22Rv1 (cell line): ENCODE measurements around the gene GFER.

ENCODE experiments used
- ZFX ChIP-seq: fragments of 450-650 bp; IDR thresholded peaks from 2 replicates; pipeline ENCODE4 v1.6.1; 2017; ENCODE audit warnings: antibody characterized with exemption, borderline replicate concordance
- TF ChIP-seq, protein P1 (sequence below): fragments of 450-650 bp; IDR thresholded peaks from 2 replicates; pipeline ENCODE4 v1.5.1; 2017; ENCODE audit warnings: mild to moderate bottlenecking

DNA sequence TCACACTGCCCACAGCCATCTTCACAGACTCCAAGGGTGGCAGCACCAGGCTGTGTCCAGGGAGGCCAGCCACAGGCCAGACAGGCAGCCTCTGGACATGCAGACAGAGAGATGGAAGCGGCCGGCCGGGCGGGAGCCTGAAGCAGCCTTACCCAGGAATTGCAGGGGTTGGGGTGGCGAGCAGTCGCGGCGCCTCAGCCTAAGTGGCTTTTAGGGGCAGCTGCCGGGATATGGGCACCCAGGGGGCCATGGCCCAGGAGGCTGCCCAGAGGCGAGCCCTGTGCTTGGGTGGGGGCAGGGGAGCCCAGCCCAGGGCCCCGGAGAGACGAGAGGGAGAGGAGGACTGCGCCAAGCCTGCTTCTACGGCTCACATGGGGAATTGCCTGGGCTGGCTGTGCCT is 41.3 kb downstream of the GFER start:
- TF ChIP-seq, protein P1, sequence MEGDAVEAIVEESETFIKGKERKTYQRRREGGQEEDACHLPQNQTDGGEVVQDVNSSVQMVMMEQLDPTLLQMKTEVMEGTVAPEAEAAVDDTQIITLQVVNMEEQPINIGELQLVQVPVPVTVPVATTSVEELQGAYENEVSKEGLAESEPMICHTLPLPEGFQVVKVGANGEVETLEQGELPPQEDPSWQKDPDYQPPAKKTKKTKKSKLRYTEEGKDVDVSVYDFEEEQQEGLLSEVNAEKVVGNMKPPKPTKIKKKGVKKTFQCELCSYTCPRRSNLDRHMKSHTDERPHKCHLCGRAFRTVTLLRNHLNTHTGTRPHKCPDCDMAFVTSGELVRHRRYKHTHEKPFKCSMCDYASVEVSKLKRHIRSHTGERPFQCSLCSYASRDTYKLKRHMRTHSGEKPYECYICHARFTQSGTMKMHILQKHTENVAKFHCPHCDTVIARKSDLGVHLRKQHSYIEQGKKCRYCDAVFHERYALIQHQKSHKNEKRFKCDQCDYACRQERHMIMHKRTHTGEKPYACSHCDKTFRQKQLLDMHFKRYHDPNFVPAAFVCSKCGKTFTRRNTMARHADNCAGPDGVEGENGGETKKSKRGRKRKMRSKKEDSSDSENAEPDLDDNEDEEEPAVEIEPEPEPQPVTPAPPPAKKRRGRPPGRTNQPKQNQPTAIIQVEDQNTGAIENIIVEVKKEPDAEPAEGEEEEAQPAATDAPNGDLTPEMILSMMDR = no peak
- no peak for TF ChIP-seq ZFX
